SU-DHL-6 (cell line): Measurements from ENCODE around the gene NCDN.

ENCODE experiments used
- EZH2phosphoT487 ChIP-seq: fragments of 200-600 bp; sonication (generic), shearing (Covaris generic); conservative IDR thresholded peaks from 2 replicates; pipeline ENCODE4 v1.6.1; 2018; ENCODE audit warnings: mild to moderate bottlenecking, antibody characterized with exemption, low read length, moderate library complexity, mixed read lengths
- TF ChIP-seq, protein P1 (sequence below): fragments of 200-600 bp; sonication (generic); IDR thresholded peaks from one replicate; pipeline ENCODE4 v1.5.1; 2017; ENCODE audit warnings: antibody characterized with exemption, mild to moderate bottlenecking, low read length, moderate library complexity; ENCODE audit not compliant: insufficient read depth, poor library complexity, severe bottlenecking

- TF ChIP-seq, protein P1, sequence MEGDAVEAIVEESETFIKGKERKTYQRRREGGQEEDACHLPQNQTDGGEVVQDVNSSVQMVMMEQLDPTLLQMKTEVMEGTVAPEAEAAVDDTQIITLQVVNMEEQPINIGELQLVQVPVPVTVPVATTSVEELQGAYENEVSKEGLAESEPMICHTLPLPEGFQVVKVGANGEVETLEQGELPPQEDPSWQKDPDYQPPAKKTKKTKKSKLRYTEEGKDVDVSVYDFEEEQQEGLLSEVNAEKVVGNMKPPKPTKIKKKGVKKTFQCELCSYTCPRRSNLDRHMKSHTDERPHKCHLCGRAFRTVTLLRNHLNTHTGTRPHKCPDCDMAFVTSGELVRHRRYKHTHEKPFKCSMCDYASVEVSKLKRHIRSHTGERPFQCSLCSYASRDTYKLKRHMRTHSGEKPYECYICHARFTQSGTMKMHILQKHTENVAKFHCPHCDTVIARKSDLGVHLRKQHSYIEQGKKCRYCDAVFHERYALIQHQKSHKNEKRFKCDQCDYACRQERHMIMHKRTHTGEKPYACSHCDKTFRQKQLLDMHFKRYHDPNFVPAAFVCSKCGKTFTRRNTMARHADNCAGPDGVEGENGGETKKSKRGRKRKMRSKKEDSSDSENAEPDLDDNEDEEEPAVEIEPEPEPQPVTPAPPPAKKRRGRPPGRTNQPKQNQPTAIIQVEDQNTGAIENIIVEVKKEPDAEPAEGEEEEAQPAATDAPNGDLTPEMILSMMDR, result no peak
- TF ChIP-seq EZH2phosphoT487, result no peak
Observed at GRCh38 chr1:35603941-35604340, 46.3 kb downstream of the NCDN start.
